Endothelial cell of umbilical vein (primary cell): ENCODE data around the gene CCDC183. TPM values are rescaled to one million over a fixed set of nuclear protein-coding genes. Genes with fewer than 3 reads are reported as not detected.

Source experiments
- BruUV-seq: library from RNA; stranded (reverse); fragments of 400-500 nt; replicated peaks from 2 replicates; lab custom pipeline; 2021; lab: Mats Ljungman, UMichigan
- CTCF ChIA-PET: fragments of 300-600, 350-600 bp; sonication (Branson Sonifier 250); formaldehyde crosslinking; loops from one replicate; lab custom pipeline; 2021; ENCODE audit warnings: antibody characterized with exemption, inconsistent platforms; lab: Charles Lee
- POLR2A ChIA-PET: fragments of 300-600, 350-600 bp; sonication (Branson Sonifier 250); formaldehyde crosslinking; loops from one replicate; lab custom pipeline; 2021; ENCODE audit warnings: antibody characterized with exemption, inconsistent platforms; lab: Charles Lee
- DNase-seq: peaks from one replicate; pipeline ENCODE4 v3.0.0-alpha.2; 2011; ENCODE audit warnings: low read depth, low spot score
- FAIRE-seq: peaks from 2 replicates; lab custom pipeline; 2011; peaks lifted over from hg19 to GRCh38; lab: Jason Lieb, UNC
- H2AFZ ChIP-seq: 2 replicates; pipeline ENCODE4 v1.6.0; 2012; ENCODE audit warnings: low read depth, low read length, control low read depth, inconsistent platforms
- H3K27ac ChIP-seq: 2 replicates; pipeline ENCODE4 v1.5.1; 2011; ENCODE audit warnings: low read depth, mild to moderate bottlenecking, control low read depth, low read length, moderate library complexity; ENCODE audit not compliant: insufficient read depth
- H3K27me3 ChIP-seq, 2 experiments: 2 replicates each; pipeline versions ENCODE4 v1.6.0 to v1.6.1; 2011; ENCODE audit warnings: low read length in 2 of 2, mixed read lengths in 1 of 2; ENCODE audit not compliant: control insufficient read depth in 2 of 2, insufficient read depth in 2 of 2
- H3K36me3 ChIP-seq, 2 experiments: 2 replicates in 1 of 2; 3 replicates in 1 of 2; pipeline ENCODE4 v1.5.1; 2011; ENCODE audit warnings: low read length in 2 of 2, mild to moderate bottlenecking in 1 of 2, moderate library complexity in 1 of 2; ENCODE audit not compliant: control insufficient read depth in 2 of 2, insufficient read depth in 2 of 2; ENCODE audit errors: extremely low read depth in 1 of 2
- H3K4me1 ChIP-seq: 3 replicates; pipeline ENCODE4 v1.5.1; 2011; ENCODE audit warnings: mild to moderate bottlenecking, low read length; ENCODE audit not compliant: control insufficient read depth, insufficient read depth; ENCODE audit errors: extremely low read depth
- H3K4me2 ChIP-seq: 2 replicates; pipeline ENCODE4 v1.6.1; 2011; ENCODE audit warnings: low read length, control low read depth, mixed read lengths; ENCODE audit not compliant: insufficient read depth
- H3K4me3 ChIP-seq, 3 experiments: fragments of 200-600 bp in 1 of 3; sonication (generic), shearing (Covaris generic) in 1 of 3; replicated peaks in 1 of 3; 2 replicates each; pipeline ENCODE4 v1.5.1; 2011 to 2016; ENCODE audit warnings: control low read depth in 3 of 3, low read length in 3 of 3, mild to moderate bottlenecking in 2 of 3, inconsistent platforms in 1 of 3, low read depth in 1 of 3, moderate library complexity in 1 of 3; ENCODE audit not compliant: insufficient read depth in 1 of 3
- H3K79me2 ChIP-seq: 2 replicates; pipeline ENCODE4 v1.6.0; 2012; ENCODE audit warnings: low read length, inconsistent platforms; ENCODE audit not compliant: control insufficient read depth, insufficient read depth
- H3K9ac ChIP-seq: replicated peaks from 2 replicates; pipeline ENCODE3; 2011; ENCODE audit warnings: low read length, control low read depth; ENCODE audit not compliant: insufficient read depth; ENCODE audit errors: extremely low read depth
- H3K9me1 ChIP-seq: replicated peaks from 3 replicates; pipeline ENCODE4 v1.6.0; 2011; ENCODE audit warnings: mild to moderate bottlenecking, low read length; ENCODE audit not compliant: control insufficient read depth, insufficient read depth; ENCODE audit errors: extremely low read depth
- H3K9me3 ChIP-seq: replicated peaks from 2 replicates; pipeline ENCODE4 v1.5.1; 2012; ENCODE audit warnings: low read length, inconsistent platforms; ENCODE audit not compliant: control insufficient read depth, insufficient read depth
- H4K20me1 ChIP-seq: replicated peaks from 2 replicates; pipeline ENCODE3; 2011; ENCODE audit warnings: mild to moderate bottlenecking, low read length; ENCODE audit not compliant: control insufficient read depth, insufficient read depth; ENCODE audit errors: extremely low read depth
- CTCF ChIP-seq, 2 donors: IDR thresholded peaks; 1 replicate in 1 of 2; 2 replicates in 1 of 2; pipeline ENCODE4 v1.5.1; 2011; ENCODE audit warnings: low read length in 2 of 2, mild to moderate bottlenecking in 2 of 2, moderate library complexity in 2 of 2, control low read depth in 1 of 2, inconsistent platforms in 1 of 2, low read depth in 1 of 2; ENCODE audit not compliant: insufficient read depth in 1 of 2; ENCODE audit errors: extremely low read depth in 1 of 2
- EZH2 ChIP-seq: IDR thresholded peaks from 2 replicates; pipeline ENCODE4 v1.6.1; 2012; ENCODE audit warnings: borderline replicate concordance, low read depth, mild to moderate bottlenecking, moderate library complexity, low read length, inconsistent platforms; ENCODE audit not compliant: severe bottlenecking
- FOS ChIP-seq: IDR thresholded peaks from 2 replicates; pipeline ENCODE4 v1.6.1; 2011; ENCODE audit warnings: mild to moderate bottlenecking, low read length, moderate library complexity, borderline replicate concordance; ENCODE audit not compliant: insufficient read depth
- GATA2 ChIP-seq: IDR thresholded peaks from 2 replicates; pipeline ENCODE4 v1.7.0; 2011; ENCODE audit warnings: low read depth, mild to moderate bottlenecking, moderate library complexity, mixed read lengths, low read length; ENCODE audit not compliant: insufficient read length, insufficient read depth
- JUN ChIP-seq: IDR thresholded peaks from 2 replicates; pipeline ENCODE4 v1.6.1; 2011; ENCODE audit warnings: borderline replicate concordance, low read depth; ENCODE audit not compliant: insufficient read length, insufficient read depth
- MAX ChIP-seq: IDR thresholded peaks from 2 replicates; pipeline ENCODE4 v1.6.1; 2011; ENCODE audit not compliant: insufficient read depth, insufficient read length
- MYC ChIP-seq: IDR thresholded peaks from one replicate; pipeline ENCODE4 v1.6.1; 2011; ENCODE audit warnings: mild to moderate bottlenecking, low read depth, low read length
- POLR2A ChIP-seq: IDR thresholded peaks from 2 replicates; pipeline ENCODE4 v1.6.1; 2012; ENCODE audit warnings: low read depth, mild to moderate bottlenecking, control low read depth, low read length
- POLR2AphosphoS5 ChIP-seq: IDR thresholded peaks from 2 replicates; pipeline ENCODE4 v1.6.1; 2012; ENCODE audit warnings: low read depth, mild to moderate bottlenecking, control low read depth, low read length, moderate library complexity; ENCODE audit not compliant: insufficient read depth
- dilution Hi-C: fragments of 300-500 bp; cut with MboI; formaldehyde crosslinking; loops from one replicate; pipeline ENCODE4 v1.15.0; 2019; ENCODE audit warnings: low sequenced_read_pairs; ENCODE audit not compliant: extremely low pct_ligation_motif_present
- intact Hi-C: fragments of 100-400 bp; cut with micrococcal nuclease; formaldehyde crosslinking; loops from one replicate; pipeline ENCODE4 v1.10.0; 2022
- polyA plus RNA-seq, 4 experiments: library from polyadenylated mRNA; depleted of rRNA in 3 of 4; stranded (reverse) in 3 of 4; unstranded in 1 of 4; fragments of >200 nt; gene quantifications; 2 replicates each; pipeline versions ENCODE4 v1.2.1 to v1.2.3, GENCODE V29; 2011 to 2012; ENCODE audit warnings: missing spikeins in 1 of 4
- total RNA-seq: library from RNA; stranded (reverse); gene quantifications from 2 replicates; pipeline ENCODE4 v1.2.3, GENCODE V29; 2021

CCDC183 gene
- total and polyA plus RNA-seq, 2 donors (not counting 3 experiments of a cell fraction or from before 2014, with no cell fraction given), result 0.50 TPM; not detected in 1

GRCh38 chr9:136851941-136852663 is 56.0 kb downstream of the CCDC183 start, which contains the start of gene MAMDC4:
MAMDC4 (plus strand) TSS chr9:136852346; CDS start chr9:136852417, 71 bp downstream.
- Histone ChIP-seq H3K9ac (no peak within 1 kb of the TSS), H4K20me1 (no peaks in the 10 kb centered on the region), H3K4me3 (no peak within 1 kb of the TSS), H3K9me3 (no peaks in the 10 kb centered on the region), H2AFZ (no peak within 1 kb of the TSS), H3K79me2 (no peaks in the 10 kb centered on the region), H3K4me1 (peaks cover 10% of the 10 kb centered on the region), H3K27me3 (no peaks in the 10 kb centered on the region), H3K9me1 (no peaks in the 10 kb centered on the region), H3K36me3 (no peaks in the 10 kb centered on the region), H3K4me2 (no peak within 1 kb of the TSS), H3K27ac (no peak within 1 kb of the TSS)
- BruUV-seq, result no TSS peak
- ChIA-PET POLR2A (no interaction called here), CTCF (no interaction called here)
- dilution Hi-C loops (no loop called here), intact Hi-C loops (no loop called here)
- TF ChIP-seq MAX (no peak), MYC (no peak), JUN (no peak), FOS (no peak), EZH2 (no peak), POLR2AphosphoS5 (no peak), GATA2 (no peak), CTCF (IDR thresholded peaks at IDR 0.05; ENCODE audit: extremely low read depth in 1 of 2, insufficient read depth in 1 of 2, low read depth in 1 of 2, low read length in 2 of 2) (no peak), POLR2A (no peak)
- DNase-seq (no peak), FAIRE-seq (no peak)
